ENCODE data around the gene TAS1R1.
A peak's percentile ranks its signal among the peaks of the same experiment; 100 is the strongest.

Gene TAS1R1

DNA sequence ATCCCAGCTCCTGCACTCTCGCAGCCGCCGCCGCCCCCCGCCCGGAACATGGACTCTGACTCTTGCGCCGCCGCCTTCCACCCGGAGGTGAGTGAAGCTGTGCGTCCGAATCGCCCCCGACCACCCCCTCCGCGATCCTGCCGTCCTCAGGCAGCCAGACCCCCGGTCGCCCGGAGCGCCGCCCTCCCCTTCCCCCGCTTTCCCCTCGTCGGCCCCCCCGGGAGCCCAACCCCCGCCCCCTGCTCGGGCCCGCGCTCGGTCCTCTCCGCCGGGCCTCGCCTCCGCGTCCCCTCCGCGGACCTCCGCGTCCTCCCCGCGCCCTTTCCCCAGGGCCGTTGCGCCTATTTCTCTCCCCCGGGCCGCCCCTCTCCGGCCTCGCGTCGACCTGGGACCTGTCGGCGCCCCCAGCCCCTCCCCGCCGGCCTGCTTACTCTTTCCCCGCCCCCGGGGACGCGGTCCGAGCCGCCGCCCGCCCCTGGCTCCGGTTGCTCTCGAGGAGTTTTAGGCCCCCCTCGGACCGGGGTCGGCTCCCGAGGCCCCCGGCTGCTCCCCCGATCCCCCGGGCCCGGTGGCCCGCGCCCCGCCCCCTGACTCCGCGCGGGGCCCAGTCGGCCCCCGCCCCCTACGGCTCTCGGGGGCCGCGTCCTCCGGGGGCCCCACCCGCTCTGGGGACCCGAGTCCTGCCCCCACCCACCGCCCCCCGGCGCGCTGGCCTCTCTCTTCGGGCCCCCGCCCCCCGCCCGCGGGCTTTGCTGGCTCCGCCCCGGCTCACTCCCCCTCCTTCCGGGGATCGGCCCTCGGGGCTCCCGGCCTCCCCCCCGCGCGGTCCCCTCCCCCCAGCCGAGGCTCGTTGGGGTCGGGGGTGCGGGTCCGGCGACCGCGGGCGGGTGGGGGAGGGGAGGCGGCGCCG, 59.2 kb downstream of the TAS1R1 start:
- DNase-seq: no peak

DNA sequence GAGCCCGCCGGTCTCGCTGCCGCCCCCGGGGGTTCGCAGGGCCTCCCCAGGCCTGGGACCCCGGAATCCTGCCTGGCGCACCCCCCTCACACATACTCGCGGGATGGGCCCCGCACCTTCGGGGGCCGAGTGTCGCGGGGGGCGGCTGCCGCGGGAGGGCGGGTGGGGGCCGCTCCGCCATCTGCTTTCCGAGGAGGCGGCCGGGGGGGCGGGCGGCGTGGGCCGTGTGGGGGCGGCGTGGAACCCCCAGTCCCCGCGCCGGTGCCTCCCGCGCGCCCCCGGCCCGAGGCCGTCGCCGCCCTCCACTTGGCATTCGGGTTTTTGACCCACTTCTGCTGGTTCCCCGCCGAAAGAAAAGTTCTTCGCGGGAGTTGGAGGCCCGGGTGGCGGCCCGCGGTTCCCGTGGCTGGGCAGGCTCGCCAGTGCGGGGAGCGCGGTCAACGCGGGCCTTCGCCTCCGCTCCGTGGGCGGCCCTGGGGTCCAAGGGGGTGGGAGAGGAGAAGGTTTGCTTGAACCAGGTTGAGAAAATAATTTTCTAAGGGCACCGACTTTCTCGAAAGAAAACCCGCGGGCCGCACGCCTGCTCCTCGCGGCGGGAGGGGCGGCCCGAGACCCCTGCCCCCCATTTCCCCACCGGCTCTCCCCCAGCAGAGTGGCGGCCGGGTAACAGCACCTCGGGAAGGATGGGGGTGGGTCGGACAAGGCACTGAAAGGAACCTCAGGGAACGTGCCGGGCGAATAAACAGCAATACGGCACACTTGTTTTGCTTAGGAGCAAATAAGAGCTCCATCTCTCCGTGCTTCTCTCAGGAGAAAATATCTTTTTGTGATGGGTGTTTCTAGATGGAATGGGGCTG, 60.0 kb downstream of the TAS1R1 start:
- no peak for DNase-seq

DNA sequence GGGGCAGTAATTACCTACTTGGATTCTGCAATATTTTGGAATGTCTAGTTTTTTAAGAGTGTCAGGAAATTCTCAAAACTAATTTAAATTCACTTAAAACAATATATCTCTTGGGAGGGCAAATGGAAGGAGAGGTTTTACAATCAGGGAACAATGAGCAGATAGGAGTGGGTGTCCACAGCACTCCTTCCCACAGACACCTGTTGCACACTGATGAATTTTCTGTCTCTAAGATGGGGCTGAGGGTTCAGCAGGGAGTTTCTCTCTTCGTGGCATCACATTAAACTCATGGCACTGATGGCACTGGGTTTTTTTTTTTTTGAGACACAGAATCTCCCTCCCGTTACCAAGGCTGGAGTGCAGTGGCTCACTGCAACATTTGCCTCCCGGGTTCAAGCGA, 63.9 kb downstream of the TAS1R1 start:
- DNase-seq: no peak

DNA sequence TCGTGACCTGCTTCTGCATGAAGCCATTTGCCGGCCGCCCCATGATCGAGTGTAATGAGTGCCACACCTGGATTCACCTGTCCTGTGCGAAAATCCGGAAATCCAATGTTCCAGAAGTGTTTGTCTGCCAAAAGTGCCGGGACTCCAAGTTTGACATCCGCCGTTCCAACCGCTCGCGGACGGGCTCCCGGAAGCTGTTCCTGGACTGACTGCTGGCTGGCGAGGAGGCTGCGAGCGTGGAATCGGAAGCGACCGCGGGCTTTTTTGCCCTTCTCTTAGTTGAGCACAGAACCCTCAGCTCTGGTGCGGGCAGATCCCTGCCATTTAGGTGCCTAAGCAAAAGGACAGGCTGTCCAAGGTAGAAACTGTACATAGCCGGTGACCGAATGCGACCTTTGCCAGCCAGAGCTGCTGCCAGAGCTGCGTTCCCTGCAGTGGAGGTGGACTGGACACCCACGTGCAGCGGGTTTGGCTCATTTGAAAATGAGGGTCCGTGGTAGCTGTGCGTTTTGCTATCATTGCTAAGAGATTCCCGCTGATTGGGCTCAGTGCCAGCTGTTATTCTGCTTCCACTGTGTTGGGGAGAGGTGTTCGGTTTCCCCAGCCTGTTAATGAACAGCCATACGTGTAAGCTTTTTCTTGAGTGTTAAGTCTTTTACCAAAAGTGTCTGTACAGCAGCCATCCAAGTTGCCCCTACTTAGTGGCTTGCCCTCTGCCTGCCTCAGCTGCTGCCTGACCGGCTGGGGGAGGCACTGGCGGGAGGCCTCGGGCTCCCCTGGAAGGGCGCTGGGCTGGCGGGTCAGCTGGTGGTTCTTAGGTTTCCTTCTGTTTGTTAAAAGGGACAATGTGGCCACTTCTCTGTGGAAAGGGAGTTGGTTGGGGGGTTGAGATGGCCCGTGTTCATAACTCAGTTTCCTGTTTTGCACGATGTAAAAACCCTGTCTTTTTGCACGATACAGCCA, 66.6 kb downstream of the TAS1R1 start:
- no peak for DNase-seq

DNA sequence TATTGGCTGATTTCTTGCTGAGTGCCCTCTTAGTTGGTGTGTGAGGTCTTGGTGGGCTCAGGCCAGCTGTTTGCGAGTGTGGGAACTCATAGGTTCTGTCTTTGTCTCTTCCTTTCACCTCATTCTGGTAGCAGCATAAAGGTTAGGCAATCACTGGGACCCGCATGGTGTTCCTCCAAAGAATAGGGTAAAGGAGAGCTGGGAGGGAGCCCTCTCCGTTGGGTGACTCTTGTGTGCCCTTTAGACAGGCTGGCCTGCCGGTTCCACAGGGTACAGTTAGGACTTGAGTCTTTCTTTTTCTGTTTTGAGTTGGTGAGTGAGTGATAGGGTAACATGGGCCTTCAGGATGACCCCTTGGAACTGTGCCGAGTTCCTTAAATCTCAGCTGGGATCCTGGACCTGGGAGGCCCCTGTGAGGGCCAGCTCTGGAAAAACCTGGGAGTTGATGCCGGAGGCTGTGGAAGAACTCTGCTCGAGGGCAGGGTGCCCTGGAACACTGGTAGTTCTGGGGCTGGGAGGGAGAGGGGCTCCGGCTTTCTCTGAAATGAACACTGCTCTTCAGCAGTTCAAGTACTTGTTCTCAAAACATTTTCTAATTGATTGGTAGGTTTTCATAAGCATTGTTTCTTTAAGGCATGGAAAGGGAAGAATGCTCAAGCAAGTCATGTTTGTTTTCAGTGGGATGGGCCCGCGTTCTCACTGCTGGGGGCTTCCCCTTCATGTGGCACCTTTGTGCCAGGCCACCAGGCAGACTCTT, 67.5 kb downstream of the TAS1R1 start:
- no peak for DNase-seq

DNA sequence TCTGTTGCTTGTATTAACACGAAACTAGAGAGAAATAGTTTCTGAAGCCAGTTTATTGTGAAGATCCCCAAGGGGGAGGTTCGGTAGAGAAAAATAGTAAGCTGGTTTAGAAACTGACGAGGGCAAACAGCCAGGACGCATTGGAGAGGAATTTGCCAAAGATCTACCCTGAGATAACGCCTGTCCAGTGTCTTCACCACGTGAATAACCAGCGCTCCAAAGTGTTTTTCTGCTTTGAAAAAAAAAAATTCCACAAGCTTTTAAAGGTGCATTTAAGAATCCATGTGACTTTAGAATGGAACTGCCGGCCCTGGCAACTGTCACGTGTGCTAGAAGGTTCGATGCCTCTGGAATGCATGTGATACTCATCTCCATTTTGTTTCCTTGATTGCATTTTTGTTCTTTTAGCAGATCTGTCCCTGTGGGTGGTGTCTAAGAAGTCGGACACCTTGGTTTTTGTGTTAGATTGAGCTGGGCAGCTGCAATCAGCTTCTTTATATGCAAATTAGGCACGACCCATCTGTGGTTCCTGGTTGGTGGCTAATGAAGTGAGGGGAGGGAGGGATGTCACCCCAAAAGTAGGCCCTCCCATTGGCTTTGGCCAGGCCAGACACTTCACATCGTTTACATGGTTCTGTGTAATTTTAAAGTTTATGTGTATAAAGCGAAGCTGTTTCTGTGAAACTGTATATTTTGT, 68.3 kb downstream of the TAS1R1 start:
- no peak for DNase-seq

DNA sequence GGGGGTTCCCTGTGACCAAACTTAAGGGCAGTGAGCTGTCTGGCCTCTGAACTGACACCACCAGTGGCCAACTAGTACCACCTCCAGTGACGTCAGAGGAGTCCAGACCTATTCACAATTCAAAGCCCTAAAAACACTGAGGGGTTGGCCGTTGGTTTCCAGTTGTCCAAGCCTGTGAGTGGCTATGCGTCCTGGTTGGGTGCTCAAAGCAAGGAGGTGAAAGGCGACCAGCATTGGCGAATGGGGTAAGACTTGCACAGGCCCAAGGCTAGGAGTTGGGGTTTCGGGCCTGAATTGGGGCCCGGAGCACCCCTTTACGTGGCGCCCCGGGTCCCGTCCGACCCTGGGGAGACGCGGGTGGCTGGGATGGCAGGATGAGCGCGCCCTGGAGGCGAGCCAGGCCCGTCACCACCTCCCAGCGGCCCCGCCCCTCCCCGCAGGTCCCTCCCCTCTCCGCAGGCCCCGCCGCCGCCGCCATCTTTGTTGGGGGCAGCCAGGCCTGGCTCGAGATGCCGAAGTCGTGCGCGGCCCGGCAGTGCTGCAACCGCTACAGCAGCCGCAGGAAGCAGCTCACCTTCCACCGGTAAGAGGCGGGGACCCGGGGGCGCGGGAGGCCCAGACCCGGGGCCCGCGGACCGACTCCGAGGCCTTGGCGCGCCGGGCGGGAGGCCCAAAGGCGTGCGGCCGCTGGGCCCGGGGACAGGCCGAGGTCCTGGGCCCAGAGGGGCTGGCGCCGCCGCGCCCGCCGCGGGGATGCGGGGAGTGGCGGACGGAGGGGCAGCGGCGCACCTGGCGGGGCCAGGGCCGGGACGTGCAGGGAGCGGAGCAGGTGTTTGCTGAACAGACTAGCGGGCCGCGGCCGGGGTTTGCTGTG, 69.8 kb downstream of the TAS1R1 start, which contains the start of gene THAP3:
Gene THAP3 (plus strand): TSS at position 159 of the 874 bp plus-strand sequence. CDS start 351 bp downstream, at position 510.
- peak; percentile 64 for DNase-seq

DNA sequence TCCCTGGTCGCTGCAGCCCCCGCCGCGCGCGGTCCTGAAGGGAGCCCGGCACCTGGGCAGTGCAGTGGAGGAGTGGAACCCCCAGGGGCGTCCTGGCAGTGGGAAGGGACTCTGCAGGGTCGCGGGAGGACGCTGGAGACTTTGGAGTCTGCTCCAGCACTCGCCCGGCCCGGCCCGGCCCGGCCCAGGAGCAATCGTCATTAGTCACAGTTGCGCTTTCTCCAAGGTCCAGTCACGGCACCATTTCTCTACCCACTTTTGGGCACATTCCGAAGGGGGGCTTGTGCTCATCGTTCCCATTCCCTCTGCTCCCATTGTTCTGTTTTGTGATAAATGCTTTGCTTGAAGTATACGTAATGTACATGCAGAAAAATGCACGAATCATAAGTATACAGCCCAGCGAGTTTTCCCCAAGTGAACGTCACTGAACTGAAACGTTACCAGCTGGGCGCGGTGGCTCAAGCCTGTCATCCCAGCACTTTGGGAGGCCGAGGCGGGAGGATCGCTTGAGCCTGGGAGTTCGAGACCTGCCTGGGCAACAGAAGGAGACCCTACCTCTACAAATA, 70.6 kb downstream of the TAS1R1 start:
- no peak for DNase-seq

DNA sequence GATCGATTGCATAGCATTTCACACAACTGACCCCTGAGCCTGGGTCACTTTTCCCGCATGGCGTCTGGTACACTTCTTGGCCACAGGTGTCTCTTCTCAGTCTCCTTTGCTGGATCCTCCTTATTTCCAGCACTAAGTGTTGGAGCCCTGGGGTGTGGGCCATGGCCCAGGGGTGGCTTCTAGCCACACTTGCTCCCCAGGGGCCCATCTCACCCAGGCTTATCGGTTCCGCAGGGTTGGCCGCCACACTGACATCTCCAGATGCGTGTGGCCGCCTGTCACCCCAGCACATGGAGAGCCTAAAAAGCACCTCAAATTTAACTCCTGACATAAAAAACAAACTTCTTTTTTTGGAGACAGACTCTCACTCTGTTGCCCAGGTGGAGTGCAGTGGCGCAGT, 71.9 kb downstream of the TAS1R1 start:
- no peak for DNase-seq

DNA sequence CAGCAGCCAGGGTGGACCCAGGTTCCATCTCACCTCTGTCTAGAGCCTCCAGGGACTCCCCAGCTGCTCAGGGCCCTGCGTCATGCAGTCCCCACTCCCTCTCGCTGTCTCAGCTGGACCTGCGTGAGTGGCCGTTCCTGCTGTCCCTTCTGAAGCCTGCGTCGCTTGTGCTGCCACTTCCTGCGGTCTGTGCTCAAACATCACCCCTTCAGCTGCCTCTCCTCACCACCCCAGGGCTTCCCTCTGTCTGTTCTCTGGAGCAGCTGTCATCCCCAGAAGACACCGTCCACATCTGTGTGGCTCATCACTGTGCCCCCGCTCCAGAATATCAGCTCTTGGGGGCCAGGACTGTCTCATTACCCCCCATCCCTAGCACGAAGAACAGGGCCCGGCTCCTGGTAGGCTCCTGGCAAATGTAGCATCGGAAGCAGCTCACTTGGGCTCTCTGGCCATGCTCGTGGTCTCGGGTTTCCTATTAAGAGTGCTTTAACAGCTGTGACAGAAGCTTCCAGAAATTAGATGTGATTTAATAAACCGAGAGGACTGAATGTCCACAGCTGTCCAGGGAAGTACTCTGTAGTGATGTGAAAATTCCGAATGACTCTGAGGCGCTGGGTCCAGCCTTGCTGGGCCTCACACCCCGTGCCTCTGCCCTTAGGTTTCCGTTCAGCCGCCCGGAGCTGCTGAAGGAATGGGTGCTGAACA, 72.9 kb downstream of the TAS1R1 start:
- no peak for DNase-seq

DNA sequence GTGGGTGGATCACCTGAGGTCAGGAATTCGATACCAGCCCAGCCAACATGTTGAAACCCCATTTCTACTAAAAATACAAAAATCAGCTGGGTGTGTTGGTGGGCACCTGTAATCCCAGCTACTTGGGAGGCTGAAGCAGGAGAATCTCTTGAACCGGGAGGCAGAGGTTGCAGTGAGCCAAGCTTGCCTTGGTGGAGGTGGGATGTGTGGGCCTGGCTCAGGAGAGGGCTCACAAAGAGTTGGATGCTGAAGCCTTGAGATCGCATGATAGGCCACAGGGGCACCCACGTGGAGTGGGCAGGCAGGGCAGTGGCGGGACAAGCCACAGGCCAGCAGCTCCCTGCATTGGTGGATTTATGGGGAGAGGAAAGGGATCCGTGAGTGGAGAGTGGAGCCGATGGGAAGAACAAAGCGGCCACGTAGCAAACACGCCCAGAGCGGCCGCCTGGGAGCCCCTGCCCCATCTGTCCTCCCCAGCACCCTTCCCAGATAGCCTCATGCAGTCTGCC, 73.9 kb downstream of the TAS1R1 start:
- no peak for DNase-seq

Data from NCI-H446 treated with DMSO at 0.1 percent for 48 hours (cell line).